Measurements from ENCODE around the gene NTN4. TPM values are rescaled to one million over a fixed set of nuclear protein-coding genes. Genes with fewer than 3 reads are reported as not detected.

Gene NTN4
- total RNA-seq, 4 donors from 2014 or later: 30.8 to 50.6 (median 32.2) TPM

DNA sequence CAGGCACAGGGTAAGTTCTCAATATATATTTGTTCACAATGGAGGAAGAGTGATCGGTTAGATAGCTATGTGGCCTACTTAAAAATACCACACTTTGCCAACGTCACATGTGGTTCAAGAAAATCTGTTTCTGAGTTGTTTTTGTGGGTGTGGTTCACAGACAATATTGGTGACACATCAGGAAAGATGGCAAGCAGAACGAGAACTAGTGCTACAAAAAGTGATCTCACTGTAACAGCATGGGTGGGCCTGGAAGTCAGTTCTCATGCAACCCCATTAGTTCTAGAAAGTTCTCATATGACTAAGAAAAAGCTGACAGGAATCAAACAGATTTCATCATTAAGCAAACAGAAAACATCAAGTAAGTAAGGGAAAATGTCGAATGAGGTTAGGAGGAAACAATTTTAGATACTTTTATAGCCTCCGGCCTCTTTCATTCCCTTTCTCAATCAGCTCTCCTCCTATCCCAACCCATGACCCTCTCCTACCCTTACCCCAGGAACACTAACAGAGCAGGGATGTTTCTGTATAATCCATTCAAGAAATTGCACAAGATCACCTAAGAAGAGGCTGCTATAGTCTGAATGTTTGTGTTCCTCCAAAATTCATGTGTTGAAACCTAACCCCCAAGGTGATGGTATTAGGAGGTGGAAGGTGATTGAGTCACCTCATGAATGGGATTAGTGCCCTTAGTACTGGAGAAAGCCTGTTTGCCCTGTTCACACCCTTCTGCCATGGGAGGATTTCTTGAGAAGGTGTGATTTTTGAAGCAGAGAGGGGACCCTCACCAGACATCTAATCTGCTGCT lies 15.5 kb upstream of the NTN4 start:
- Histone ChIP-seq H3K27ac (peak overlapping the region in 2 of 4 donors; percentile 76 to 78), H3K9me3 (no peaks in the 10 kb centered on the region), H3K27me3 (no peaks in the 10 kb centered on the region), H3K4me3 (no peak overlapping the region), H3K36me3 (no peaks in the 10 kb centered on the region), H3K4me1 (peaks cover 0 to 10% (median 0%) of the 10 kb centered on the region in 4 donors)
- TF ChIP-seq POLR2A (IDR thresholded peaks at IDR 0.05): no peak
- peak in 1 of 2 donors; percentile 56 for TF ChIP-seq EP300 (IDR thresholded peaks at IDR 0.05)
- peak in 1 of 2 donors; percentile 46 for DNase-seq (ENCODE audit: low spot score in 2 of 2)
- 44 to 50% methylated on average over 5 of the region's 5 CpGs for WGBS, 2 donors

DNA sequence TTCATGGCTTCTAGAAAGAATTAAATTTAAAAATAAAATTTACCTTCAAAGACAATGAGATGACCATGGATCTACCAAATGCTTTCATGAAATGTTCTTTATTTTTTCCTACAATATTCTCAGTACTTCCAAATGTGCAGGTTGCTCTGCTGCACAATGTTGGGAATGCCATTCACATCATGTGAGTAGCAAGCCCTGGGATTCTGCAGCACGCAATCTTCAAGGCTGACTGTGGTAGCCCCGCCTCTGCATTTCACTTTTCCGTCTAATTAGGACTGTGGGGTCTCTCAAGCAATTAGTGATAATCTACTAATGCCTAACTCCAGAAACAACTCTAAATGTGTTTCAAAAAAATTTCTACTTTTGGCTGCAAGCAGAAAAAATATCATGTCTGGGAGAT lies 13.7 kb upstream of the NTN4 start:
- 59 to 83% methylated on average over 3 of the region's 3 CpGs for WGBS, 2 donors
- Histone ChIP-seq H3K9me3 (no peaks in the 10 kb centered on the region), H3K4me1 (peaks cover 0 to 10% (median 0%) of the 10 kb centered on the region in 4 donors), H3K27me3 (no peaks in the 10 kb centered on the region), H3K4me3 (no peak overlapping the region), H3K27ac (no peak overlapping the region), H3K36me3 (no peaks in the 10 kb centered on the region)
- TF ChIP-seq POLR2A (IDR thresholded peaks at IDR 0.05) (no peak), EP300 (IDR thresholded peaks at IDR 0.05) (no peak)
- TF ChIP-seq, protein P1, sequence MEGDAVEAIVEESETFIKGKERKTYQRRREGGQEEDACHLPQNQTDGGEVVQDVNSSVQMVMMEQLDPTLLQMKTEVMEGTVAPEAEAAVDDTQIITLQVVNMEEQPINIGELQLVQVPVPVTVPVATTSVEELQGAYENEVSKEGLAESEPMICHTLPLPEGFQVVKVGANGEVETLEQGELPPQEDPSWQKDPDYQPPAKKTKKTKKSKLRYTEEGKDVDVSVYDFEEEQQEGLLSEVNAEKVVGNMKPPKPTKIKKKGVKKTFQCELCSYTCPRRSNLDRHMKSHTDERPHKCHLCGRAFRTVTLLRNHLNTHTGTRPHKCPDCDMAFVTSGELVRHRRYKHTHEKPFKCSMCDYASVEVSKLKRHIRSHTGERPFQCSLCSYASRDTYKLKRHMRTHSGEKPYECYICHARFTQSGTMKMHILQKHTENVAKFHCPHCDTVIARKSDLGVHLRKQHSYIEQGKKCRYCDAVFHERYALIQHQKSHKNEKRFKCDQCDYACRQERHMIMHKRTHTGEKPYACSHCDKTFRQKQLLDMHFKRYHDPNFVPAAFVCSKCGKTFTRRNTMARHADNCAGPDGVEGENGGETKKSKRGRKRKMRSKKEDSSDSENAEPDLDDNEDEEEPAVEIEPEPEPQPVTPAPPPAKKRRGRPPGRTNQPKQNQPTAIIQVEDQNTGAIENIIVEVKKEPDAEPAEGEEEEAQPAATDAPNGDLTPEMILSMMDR (IDR thresholded peaks at IDR 0.05): no peak
- no peak for DNase-seq (ENCODE audit: low spot score in 2 of 2)

DNA sequence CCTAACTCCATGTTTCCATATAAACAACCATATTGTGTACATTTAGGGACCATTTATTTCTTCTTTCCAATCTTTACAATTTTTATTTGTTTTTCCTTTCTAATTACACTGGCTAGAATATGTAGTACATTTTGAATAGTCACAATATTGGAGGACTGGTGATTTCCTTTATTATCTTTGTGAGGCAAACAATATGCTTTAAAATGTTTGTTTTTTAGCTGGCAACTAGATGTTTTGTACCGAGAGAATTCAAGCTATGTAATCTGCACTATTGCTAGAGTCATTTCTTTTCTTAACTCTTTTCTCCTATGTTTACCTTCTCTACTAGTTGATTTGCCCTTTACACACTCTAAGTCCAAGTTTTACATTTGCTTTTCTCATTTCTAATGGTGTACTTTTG lies 13.3 kb upstream of the NTN4 start:
- WGBS, 2 donors: 69 to 71% methylated on average over 1 of the region's 1 CpG
- no peak overlapping the region for H3K4me3 ChIP-seq
- no peak overlapping the region for H3K27ac ChIP-seq
- DNase-seq (ENCODE audit: low spot score in 2 of 2): no peak
- no peaks in the 10 kb centered on the region for H3K36me3 ChIP-seq
- TF ChIP-seq, protein P1 (IDR thresholded peaks at IDR 0.05): no peak
- TF ChIP-seq POLR2A (IDR thresholded peaks at IDR 0.05): no peak
- no peak for TF ChIP-seq EP300 (IDR thresholded peaks at IDR 0.05)
- no peaks in the 10 kb centered on the region for H3K27me3 ChIP-seq
- peaks cover 0 to 10% (median 0%) of the 10 kb centered on the region in 4 donors for H3K4me1 ChIP-seq
- H3K9me3 ChIP-seq: no peaks in the 10 kb centered on the region

DNA sequence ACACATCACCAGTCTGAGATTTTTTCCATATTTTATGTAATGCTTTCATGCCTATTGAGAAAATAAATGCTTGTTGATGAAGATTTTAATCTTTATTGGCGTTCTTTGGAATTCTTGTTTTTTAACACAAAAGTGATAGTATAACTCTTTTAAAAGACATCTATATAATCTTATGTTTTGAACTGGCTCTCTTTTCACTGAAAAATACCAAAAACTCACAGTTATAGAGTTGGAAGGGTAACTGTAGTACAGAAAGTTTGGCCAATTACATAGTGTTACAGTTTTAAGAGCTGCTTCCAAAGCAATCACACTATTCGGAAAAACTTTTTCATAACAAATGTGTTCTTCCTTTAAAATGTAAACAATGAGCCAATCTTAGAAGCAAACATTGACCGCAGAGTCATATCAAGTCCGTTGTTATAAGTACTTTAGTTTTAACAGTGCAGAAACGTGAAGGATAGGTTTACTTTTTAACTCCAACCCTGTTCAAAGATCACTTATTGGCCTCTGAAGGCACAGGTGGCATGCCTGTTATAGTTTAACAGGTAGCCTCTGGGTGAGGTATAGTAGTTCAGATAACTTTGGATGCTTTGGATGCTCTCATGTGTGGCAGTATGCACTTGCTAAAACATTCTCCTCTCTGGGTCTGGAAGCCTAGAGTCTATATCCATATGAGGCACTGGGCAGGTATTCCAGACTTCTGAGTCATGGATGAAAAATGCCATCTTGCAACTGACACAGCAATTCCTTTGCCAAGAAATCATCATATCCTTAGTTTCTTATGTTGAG lies 12.1 kb upstream of the NTN4 start:
- no peak for TF ChIP-seq POLR2A (IDR thresholded peaks at IDR 0.05)
- TF ChIP-seq, protein P1 (IDR thresholded peaks at IDR 0.05): no peak
- no peak for TF ChIP-seq EP300 (IDR thresholded peaks at IDR 0.05)

DNA sequence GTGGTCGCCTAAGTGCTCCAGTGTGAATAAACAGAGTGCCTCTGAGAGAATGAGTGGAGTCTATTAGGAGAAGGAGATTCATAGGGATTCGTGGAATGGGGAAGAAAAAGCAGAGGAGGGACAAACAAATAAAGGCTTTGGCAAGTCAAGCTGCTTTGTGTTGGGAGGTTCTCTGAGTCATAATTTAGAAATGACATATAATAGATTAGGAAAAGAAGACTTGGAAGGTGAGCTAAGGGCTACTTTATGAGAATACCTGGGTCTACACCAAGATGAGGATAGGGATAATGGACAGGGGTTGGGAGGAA lies 6.4 kb upstream of the NTN4 start:
- DNase-seq (ENCODE audit: low spot score in 2 of 2): no peak
- Histone ChIP-seq H3K9me3 (no peaks in the 10 kb centered on the region), H3K4me1 (peaks cover 0 to 4% (median 0%) of the 10 kb centered on the region in 4 donors), H3K36me3 (no peaks in the 10 kb centered on the region), H3K27ac (no peak overlapping the region), H3K4me3 (no peak overlapping the region), H3K27me3 (no peaks in the 10 kb centered on the region)
- 76 to 79% methylated on average over 2 of the region's 2 CpGs for WGBS, 2 donors
- TF ChIP-seq POLR2A (IDR thresholded peaks at IDR 0.05) (no peak), EP300 (IDR thresholded peaks at IDR 0.05) (no peak)
- TF ChIP-seq, protein P1 (IDR thresholded peaks at IDR 0.05): no peak

More for the DNA sequence above, 12.1 kb upstream of the NTN4 start:
- DNase-seq (ENCODE audit: low spot score in 2 of 2): no peak
- Histone ChIP-seq H3K9me3 (no peaks in the 10 kb centered on the region), H3K27ac (no peak overlapping the region), H3K36me3 (no peaks in the 10 kb centered on the region), H3K4me3 (no peak overlapping the region), H3K4me1 (peaks cover 0 to 10% (median 0%) of the 10 kb centered on the region in 4 donors), H3K27me3 (no peaks in the 10 kb centered on the region)
- 61% methylated on average over 5 of the region's 5 CpGs for WGBS, 2 donors
